Heart right ventricle (tissue), 16 donors: Measurements from ENCODE around the gene PET117. TPM values are rescaled to one million over a fixed set of nuclear protein-coding genes. Genes with fewer than 3 reads are reported as not detected.

Experiments
- ATAC-seq, 8 donors: fragments of 200-7000 bp; cut with Tn5 transposase; one replicate each; pipeline ENCODE4 v1.9.1; 2020; ENCODE audit warnings: mild to moderate bottlenecking in 8 of 8, moderate library complexity in 8 of 8, moderate number of reproducible peaks in 1 of 8
- DNase-seq, 2 donors: peaks; one replicate each; pipeline ENCODE4 v3.0.0-alpha.2; 2020
- H3K27ac ChIP-seq, 10 donors: fragments of 200-600 bp; sonication (generic) in 2 of 10; one replicate each; pipeline versions ENCODE4 v1.5.0 to v1.8.0; 2020 to 2022; ENCODE audit warnings: mild to moderate bottlenecking in 3 of 10
- H3K27me3 ChIP-seq, 7 donors: fragments of 200-600 bp; one replicate each; pipeline ENCODE4 v1.8.0; 2021 to 2022; ENCODE audit warnings: mild to moderate bottlenecking in 2 of 7
- H3K36me3 ChIP-seq, 9 donors: fragments of 200-600 bp; sonication (generic) in 1 of 9; one replicate each; pipeline versions ENCODE4 v1.5.0 to v1.8.0; 2020 to 2022; ENCODE audit warnings: mild to moderate bottlenecking in 2 of 9
- H3K4me1 ChIP-seq, 9 donors: fragments of 200-600 bp; sonication (generic) in 1 of 9; one replicate each; pipeline versions ENCODE4 v1.5.0 to v1.8.0; 2020 to 2022; ENCODE audit warnings: mild to moderate bottlenecking in 4 of 9
- H3K4me3 ChIP-seq, 10 donors: fragments of 200-600 bp; sonication (generic) in 2 of 10; one replicate each; pipeline versions ENCODE4 v1.5.0 to v1.8.0; 2020 to 2022; ENCODE audit warnings: mild to moderate bottlenecking in 7 of 10, moderate library complexity in 2 of 10
- H3K9me3 ChIP-seq, 11 donors: fragments of 200-600 bp in 10 of 11; sonication (generic) in 2 of 11; one replicate each; pipeline versions ENCODE4 v1.5.0 to v1.8.0; 2013 to 2022; ENCODE audit warnings: mild to moderate bottlenecking in 2 of 11, control low read depth in 1 of 11, moderate library complexity in 1 of 11
- CTCF ChIP-seq, 9 donors: fragments of 200-600 bp; sonication (generic) in 2 of 9; IDR thresholded peaks; one replicate each; pipeline versions ENCODE4 v1.5.0 to v1.8.0; 2021 to 2022; ENCODE audit warnings: antibody characterized with exemption in 9 of 9, mild to moderate bottlenecking in 5 of 9, moderate library complexity in 1 of 9
- WGBS, 2 donors: extraction: QIAGEN DNeasy Blood & Tissue Kit; methylation state at CpG; one replicate each; pipeline ENCODE4 v1.1.7; 2013; ENCODE audit warnings: inconsistent platforms in 1 of 2; 5-methylcytosine and 5-hydroxymethylcytosine counted together
- intact Hi-C, 10 donors: fragments of 100-400 bp; cut with DNase I; formaldehyde crosslinking; loops; one replicate each; pipeline versions ENCODE4 v1.11.1 to v1.14.2; 2022
- polyA plus RNA-seq, 2 donors: library from polyadenylated mRNA; stranded (reverse); fragments of 200-250 nt; gene quantifications; one replicate each; pipeline ENCODE4 v1.2.3, GENCODE V29; 2013
- total RNA-seq, 10 donors: library from RNA; stranded (reverse); fragmentation: NEBNext Ultra II Directional in 3 of 10; extraction: Animal tissue kit (Norgen Biotek cat#: 25700) in 3 of 10; gene quantifications; one replicate each; pipeline versions ENCODE4 v1.2.1 to v1.2.4, GENCODE V29; 2021 to 2023
- donor health status: Arrhythmogenic right ventricular cardiomyopathy.
- donor health status: ischemic (EF 13 %, LVEDD 7.1; RV severe dilation, severe dysfunction).
- donor health status: healthy with polysubstance abuse.
- donor health status: DM: no; HTN: yes; CAD: no.
- donor health status: DM: no; HTN: no; CAD: no.
- donor health status: ischemic (EF 25% LVEDD 6.9; RV normal size, moderate dysfunction).
- donor health status: ischemic (EF 25% LVEDD 5.7; RV mildly dilated, moderate dysfunction).
- donor health status: healthy.
- donor health status: DM: yes; HTN: yes; CAD: no.
- donor health status: Ischemic cardiomyopathy.
- donor health status: ischemic (EF 35%, LVEDD 5.7; RV mildly dilated, moderate dysfunction).
- donor health status: nonischemic (EF 11% LVEDD 7.7; RV severe dilation, severe dysfunction).
- donor health status: DM: yes; HTN: yes; CAD: no.
- donor health status: PGD.
- donor health status: ischemic (EF 29% LVEDD 5.4; RV normal size, mild dysfunction).
- donor health status: nonischemic (EF 23%, LVEDD 6.1; RV moderate dilation, normal function).

Gene PET117
- total and polyA plus RNA-seq, 12 donors: 8.9 to 15.8 (median 12.0) TPM

DNA sequence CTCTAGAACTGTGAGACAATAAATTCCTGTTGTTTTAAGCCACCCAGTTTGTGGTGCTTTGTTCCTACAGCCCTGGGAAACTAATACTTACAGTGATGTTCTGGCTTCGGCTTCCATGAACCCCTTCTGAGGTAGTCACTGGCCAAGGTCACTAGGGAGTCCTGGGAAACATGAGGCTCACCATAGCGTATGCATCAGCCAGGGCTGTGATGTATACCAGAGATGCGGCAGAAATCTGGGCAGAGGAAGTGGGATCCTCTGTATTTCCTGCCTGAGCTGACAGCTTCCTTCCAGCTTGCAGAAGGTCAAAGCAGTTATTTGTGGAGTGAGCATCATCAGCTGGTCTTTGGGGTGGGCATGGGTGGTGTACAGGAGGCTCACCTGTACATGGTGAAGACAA lies 27.9 kb downstream of the PET117 start:
- 62 to 69% methylated on average over 3 of the region's 3 CpGs for WGBS, 2 donors

DNA sequence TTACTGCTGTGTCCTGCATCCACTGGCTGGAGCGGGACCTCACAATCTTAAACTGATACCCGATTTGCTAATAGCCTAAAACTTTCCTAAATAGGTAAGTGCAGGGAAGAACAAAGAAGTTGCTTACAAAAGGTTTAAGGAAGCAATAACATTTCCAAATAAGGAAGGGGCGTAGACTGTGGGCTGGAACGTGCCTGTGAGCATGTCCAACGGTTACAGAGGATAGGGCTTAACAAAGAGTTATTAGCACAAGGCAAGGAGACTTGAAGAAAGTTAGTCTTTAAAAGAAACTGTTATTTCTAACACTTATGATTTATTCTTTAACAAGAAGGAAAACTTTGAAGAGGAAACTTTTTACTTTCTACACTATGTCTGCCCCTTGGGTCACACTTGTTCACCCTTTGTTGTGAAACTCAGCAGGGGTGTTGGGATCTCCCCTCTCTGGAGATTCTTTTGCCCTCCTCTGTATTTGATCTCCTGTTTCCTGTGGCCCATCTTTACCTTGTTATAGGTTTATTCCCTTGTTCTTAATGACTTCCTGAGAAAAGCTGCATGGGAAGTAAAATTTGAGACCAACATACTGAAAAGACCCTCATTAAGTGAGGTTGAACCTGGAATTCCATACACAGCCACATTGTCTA lies 28.7 kb downstream of the PET117 start:
- DNase-seq: no peak
- H3K27ac ChIP-seq: no peak overlapping the region
- H3K4me3 ChIP-seq: no peak overlapping the region
- peaks cover 0 to 21% (median 0%) of the 10 kb centered on the region in 9 donors for H3K4me1 ChIP-seq
- intact Hi-C loops: no loop called here
- H3K36me3 ChIP-seq: peaks cover 0 to 77% (median 9%) of the 10 kb centered on the region in 9 donors
- ATAC-seq: no peak
- H3K27me3 ChIP-seq: no peaks in the 10 kb centered on the region
- no peaks in the 10 kb centered on the region for H3K9me3 ChIP-seq
- 81 to 84% methylated on average over 5 of the region's 5 CpGs for WGBS, 2 donors
- TF ChIP-seq CTCF (IDR thresholded peaks at IDR 0.05): no peak

More for the DNA sequence above, 27.9 kb downstream of the PET117 start:
- TF ChIP-seq CTCF (IDR thresholded peaks at IDR 0.05): no peak
- Histone ChIP-seq H3K36me3 (peaks cover 0 to 77% (median 11%) of the 10 kb centered on the region in 9 donors), H3K27me3 (no peaks in the 10 kb centered on the region), H3K4me3 (no peak overlapping the region), H3K9me3 (no peaks in the 10 kb centered on the region), H3K4me1 (peaks cover 0 to 21% (median 0%) of the 10 kb centered on the region in 9 donors), H3K27ac (no peak overlapping the region)
- DNase-seq: no peak
- intact Hi-C loops: no loop called here
- no peak for ATAC-seq

DNA sequence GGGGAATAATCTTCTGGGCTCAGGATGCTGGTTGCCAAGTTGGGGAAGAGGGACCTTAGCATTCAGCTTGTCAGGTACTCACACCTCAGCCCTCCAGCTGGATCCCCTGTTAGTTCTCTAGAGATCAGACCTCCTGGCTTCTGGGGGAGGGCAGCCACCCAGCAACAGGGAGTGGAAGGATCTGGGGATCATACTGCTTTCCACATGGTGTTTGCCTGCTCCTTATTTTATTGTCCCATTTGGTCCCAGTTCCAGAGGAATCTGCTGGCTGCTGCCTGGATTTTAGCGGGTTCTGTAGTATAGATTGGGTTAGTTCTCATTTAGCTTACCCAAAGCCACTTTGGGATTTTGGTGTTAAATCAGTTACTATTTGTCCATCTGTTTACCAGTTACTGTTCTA lies 29.3 kb downstream of the PET117 start:
- no peak for TF ChIP-seq CTCF (IDR thresholded peaks at IDR 0.05)
- ATAC-seq (no peak), DNase-seq (no peak)
- Histone ChIP-seq H3K4me3 (no peak overlapping the region), H3K27ac (no peak overlapping the region), H3K9me3 (no peaks in the 10 kb centered on the region), H3K4me1 (peaks cover 0 to 21% (median 0%) of the 10 kb centered on the region in 9 donors), H3K36me3 (peaks cover 0 to 77% (median 9%) of the 10 kb centered on the region in 9 donors), H3K27me3 (no peaks in the 10 kb centered on the region)
- 91 to 97% methylated on average over 1 of the region's 1 CpG for WGBS, 2 donors
- intact Hi-C loops: no loop called here

GRCh38 chr20:18172379-18172778 lies 34.7 kb downstream of the PET117 start:
- ATAC-seq (no peak), DNase-seq (no peak)
- H3K4me3 ChIP-seq: no peak overlapping the region
- intact Hi-C loops: no loop called here
- no peak for TF ChIP-seq CTCF (IDR thresholded peaks at IDR 0.05)
- H3K27ac ChIP-seq: no peak overlapping the region
- peaks cover 0 to 74% (median 0%) of the 10 kb centered on the region in 9 donors for H3K36me3 ChIP-seq
- WGBS, 2 donors: 100% methylated on average over 2 of the region's 2 CpGs
- H3K27me3 ChIP-seq: no peaks in the 10 kb centered on the region
- H3K9me3 ChIP-seq: no peaks in the 10 kb centered on the region
- peaks cover 0 to 6% (median 0%) of the 10 kb centered on the region in 9 donors for H3K4me1 ChIP-seq
